Neural cell (in vitro differentiated cells): ENCODE results near the gene EMC7. TPM values are rescaled to one million over a fixed set of nuclear protein-coding genes. Genes with fewer than 3 reads are reported as not detected.

Experiments
- H2AFZ ChIP-seq: fragments of 200-600, 300-800 bp; sonication (generic), shearing (Covaris generic); 2 replicates; pipeline ENCODE4 v1.6.0; 2014; ENCODE audit warnings: low read depth, mild to moderate bottlenecking, antibody characterized with exemption, low read length, moderate library complexity
- H3F3A ChIP-seq: fragments of 200-600 bp; shearing (Covaris generic); 2 replicates; pipeline ENCODE4 v1.6.1; 2016; ENCODE audit warnings: mild to moderate bottlenecking, moderate library complexity, mixed read lengths, antibody characterized with exemption, low read length; ENCODE audit not compliant: insufficient read depth, poor library complexity, severe bottlenecking
- H3K27ac ChIP-seq: fragments of 200-600, 300-800 bp; sonication (generic), shearing (Covaris generic); 2 replicates; pipeline ENCODE4 v1.5.1; 2014; ENCODE audit warnings: mild to moderate bottlenecking, low read length, moderate library complexity
- H3K27me3 ChIP-seq: fragments of 300-800, 200-600 bp; sonication (generic), shearing (Covaris generic); 2 replicates; pipeline ENCODE4 v1.6.0; 2014; ENCODE audit warnings: mild to moderate bottlenecking, low read depth, low read length, moderate library complexity; ENCODE audit not compliant: insufficient read depth
- H3K36me3 ChIP-seq: fragments of 300-800, 200-600 bp; sonication (generic), shearing (Covaris generic); 2 replicates; pipeline ENCODE4 v1.5.1; 2014; ENCODE audit warnings: mild to moderate bottlenecking, antibody characterized with exemption, low read length, moderate library complexity; ENCODE audit not compliant: insufficient read depth
- H3K4me2 ChIP-seq: fragments of 300-800, 200-600 bp; sonication (generic), shearing (Covaris generic); 2 replicates; pipeline ENCODE4 v1.6.0; 2014; ENCODE audit warnings: mild to moderate bottlenecking, low read length
- H3K4me3 ChIP-seq: fragments of 300-800, 200-600 bp; sonication (generic), shearing (Covaris generic); 2 replicates; pipeline ENCODE4 v1.5.1; 2014; ENCODE audit warnings: mild to moderate bottlenecking, low read length, moderate library complexity
- H3K79me2 ChIP-seq: fragments of 200-600 bp; shearing (Covaris generic); replicated peaks from 2 replicates; pipeline ENCODE4 v1.6.0; 2014; ENCODE audit warnings: mild to moderate bottlenecking, low read length, moderate library complexity; ENCODE audit not compliant: insufficient read depth
- H3K9ac ChIP-seq: fragments of 300-800, 200-600 bp; sonication (generic), shearing (Covaris generic); 2 replicates; pipeline ENCODE4 v1.6.1; 2016; ENCODE audit warnings: mild to moderate bottlenecking, low read length, mixed read lengths
- H3K9me2 ChIP-seq: fragments of 200-600 bp; shearing (Covaris generic); 2 replicates; pipeline ENCODE4 v1.6.1; 2016; ENCODE audit warnings: mild to moderate bottlenecking, low read length, mixed read lengths; ENCODE audit not compliant: insufficient read depth
- H3K9me3 ChIP-seq: fragments of 200-600, 300-800 bp; sonication (generic), shearing (Covaris generic); 2 replicates; pipeline ENCODE4 v1.6.1; 2016; ENCODE audit warnings: mild to moderate bottlenecking, mixed run types, low read length, moderate library complexity, mixed read lengths
- H4K20me1 ChIP-seq: fragments of 200-600 bp; shearing (Covaris generic); 2 replicates; pipeline ENCODE4 v1.6.1; 2016; ENCODE audit warnings: mild to moderate bottlenecking, mixed run types; ENCODE audit not compliant: insufficient read depth
- EP300 ChIP-seq: fragments of 450-650 bp; conservative IDR thresholded peaks from 2 replicates; pipeline ENCODE4 v1.6.1; 2014; ENCODE audit warnings: antibody characterized with exemption, mild to moderate bottlenecking, moderate library complexity; ENCODE audit not compliant: poor library complexity, severe bottlenecking
- EZH2 ChIP-seq: fragments of 200-600, 300-800 bp; shearing (Covaris generic), sonication (generic); IDR thresholded peaks from 2 replicates; pipeline ENCODE4 v1.6.1; 2014; ENCODE audit warnings: antibody characterized with exemption, low read length, borderline replicate concordance, mild to moderate bottlenecking; ENCODE audit not compliant: insufficient read depth, poor library complexity, severe bottlenecking
- MXI1 ChIP-seq: fragments of 450-650 bp; conservative IDR thresholded peaks from 2 replicates; pipeline ENCODE4 v1.6.1; 2014; ENCODE audit warnings: antibody characterized with exemption, mild to moderate bottlenecking; ENCODE audit not compliant: poor library complexity, severe bottlenecking
- POLR2AphosphoS5 ChIP-seq: IDR thresholded peaks from 2 replicates; pipeline ENCODE4 v1.6.1; 2012
- RAD21 ChIP-seq: fragments of 450-650 bp; conservative IDR thresholded peaks from 2 replicates; pipeline ENCODE4 v1.6.1; 2014; ENCODE audit warnings: antibody characterized with exemption, mild to moderate bottlenecking, moderate library complexity
- SMC3 ChIP-seq: fragments of 450-650 bp; conservative IDR thresholded peaks from 2 replicates; pipeline ENCODE4 v1.6.1; 2014; ENCODE audit warnings: antibody characterized with exemption, mild to moderate bottlenecking, moderate library complexity; ENCODE audit not compliant: poor library complexity
- TAF1 ChIP-seq: IDR thresholded peaks from 2 replicates; pipeline ENCODE4 v1.6.1; 2012; ENCODE audit warnings: low read depth
- polyA plus RNA-seq: library from polyadenylated mRNA; depleted of rRNA; stranded (reverse); fragments of >200 nt; gene quantifications from 2 replicates; pipeline ENCODE4 v1.2.3, GENCODE V29; 2014
- TF ChIP-seq, protein P1 (sequence below): IDR thresholded peaks from 2 replicates; pipeline ENCODE4 v1.6.1; 2012; ENCODE audit warnings: borderline replicate concordance
- TF ChIP-seq, protein P2 (sequence below): fragments of 450-650 bp; IDR thresholded peaks from 2 replicates; pipeline ENCODE4 v1.5.1; 2014; ENCODE audit warnings: antibody characterized with exemption, mild to moderate bottlenecking, moderate library complexity; ENCODE audit not compliant: poor library complexity, severe bottlenecking

EMC7 gene
- polyA plus RNA-seq, 1 donor from 2014 or later: 65.7 TPM

DNA sequence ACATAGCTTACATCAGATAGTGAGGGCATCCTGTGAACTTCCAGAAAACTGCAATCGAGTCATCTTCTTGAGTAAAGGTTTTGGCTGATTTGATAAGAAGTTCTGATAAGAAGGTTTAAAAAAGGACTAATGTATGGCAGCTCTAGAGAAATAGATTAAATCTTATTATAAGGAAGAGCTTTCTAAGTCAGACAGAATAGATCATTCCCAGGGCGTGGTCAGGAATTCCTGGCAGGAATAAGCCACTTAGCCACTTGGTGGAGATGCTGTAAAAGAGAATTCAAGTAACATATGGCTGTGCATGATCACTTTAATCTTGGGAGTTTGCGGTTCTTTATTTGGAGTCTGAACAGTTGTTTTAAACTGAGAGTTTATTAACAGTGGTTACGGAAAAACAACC is 17.6 kb upstream of the EMC7 start:
- no peaks in the 10 kb centered on the region for H3K9me3 ChIP-seq
- H3K27ac ChIP-seq: no peak overlapping the region
- no peaks in the 10 kb centered on the region for H3F3A ChIP-seq
- H2AFZ ChIP-seq: no peak overlapping the region
- no peaks in the 10 kb centered on the region for H3K36me3 ChIP-seq
- TF ChIP-seq EZH2 (no peak), TAF1 (no peak), MXI1 (no peak), EP300 (no peak), POLR2AphosphoS5 (no peak), SMC3 (no peak), RAD21 (no peak)
- TF ChIP-seq, protein P1, sequence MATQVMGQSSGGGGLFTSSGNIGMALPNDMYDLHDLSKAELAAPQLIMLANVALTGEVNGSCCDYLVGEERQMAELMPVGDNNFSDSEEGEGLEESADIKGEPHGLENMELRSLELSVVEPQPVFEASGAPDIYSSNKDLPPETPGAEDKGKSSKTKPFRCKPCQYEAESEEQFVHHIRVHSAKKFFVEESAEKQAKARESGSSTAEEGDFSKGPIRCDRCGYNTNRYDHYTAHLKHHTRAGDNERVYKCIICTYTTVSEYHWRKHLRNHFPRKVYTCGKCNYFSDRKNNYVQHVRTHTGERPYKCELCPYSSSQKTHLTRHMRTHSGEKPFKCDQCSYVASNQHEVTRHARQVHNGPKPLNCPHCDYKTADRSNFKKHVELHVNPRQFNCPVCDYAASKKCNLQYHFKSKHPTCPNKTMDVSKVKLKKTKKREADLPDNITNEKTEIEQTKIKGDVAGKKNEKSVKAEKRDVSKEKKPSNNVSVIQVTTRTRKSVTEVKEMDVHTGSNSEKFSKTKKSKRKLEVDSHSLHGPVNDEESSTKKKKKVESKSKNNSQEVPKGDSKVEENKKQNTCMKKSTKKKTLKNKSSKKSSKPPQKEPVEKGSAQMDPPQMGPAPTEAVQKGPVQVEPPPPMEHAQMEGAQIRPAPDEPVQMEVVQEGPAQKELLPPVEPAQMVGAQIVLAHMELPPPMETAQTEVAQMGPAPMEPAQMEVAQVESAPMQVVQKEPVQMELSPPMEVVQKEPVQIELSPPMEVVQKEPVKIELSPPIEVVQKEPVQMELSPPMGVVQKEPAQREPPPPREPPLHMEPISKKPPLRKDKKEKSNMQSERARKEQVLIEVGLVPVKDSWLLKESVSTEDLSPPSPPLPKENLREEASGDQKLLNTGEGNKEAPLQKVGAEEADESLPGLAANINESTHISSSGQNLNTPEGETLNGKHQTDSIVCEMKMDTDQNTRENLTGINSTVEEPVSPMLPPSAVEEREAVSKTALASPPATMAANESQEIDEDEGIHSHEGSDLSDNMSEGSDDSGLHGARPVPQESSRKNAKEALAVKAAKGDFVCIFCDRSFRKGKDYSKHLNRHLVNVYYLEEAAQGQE: no peak
- TF ChIP-seq, protein P2, sequence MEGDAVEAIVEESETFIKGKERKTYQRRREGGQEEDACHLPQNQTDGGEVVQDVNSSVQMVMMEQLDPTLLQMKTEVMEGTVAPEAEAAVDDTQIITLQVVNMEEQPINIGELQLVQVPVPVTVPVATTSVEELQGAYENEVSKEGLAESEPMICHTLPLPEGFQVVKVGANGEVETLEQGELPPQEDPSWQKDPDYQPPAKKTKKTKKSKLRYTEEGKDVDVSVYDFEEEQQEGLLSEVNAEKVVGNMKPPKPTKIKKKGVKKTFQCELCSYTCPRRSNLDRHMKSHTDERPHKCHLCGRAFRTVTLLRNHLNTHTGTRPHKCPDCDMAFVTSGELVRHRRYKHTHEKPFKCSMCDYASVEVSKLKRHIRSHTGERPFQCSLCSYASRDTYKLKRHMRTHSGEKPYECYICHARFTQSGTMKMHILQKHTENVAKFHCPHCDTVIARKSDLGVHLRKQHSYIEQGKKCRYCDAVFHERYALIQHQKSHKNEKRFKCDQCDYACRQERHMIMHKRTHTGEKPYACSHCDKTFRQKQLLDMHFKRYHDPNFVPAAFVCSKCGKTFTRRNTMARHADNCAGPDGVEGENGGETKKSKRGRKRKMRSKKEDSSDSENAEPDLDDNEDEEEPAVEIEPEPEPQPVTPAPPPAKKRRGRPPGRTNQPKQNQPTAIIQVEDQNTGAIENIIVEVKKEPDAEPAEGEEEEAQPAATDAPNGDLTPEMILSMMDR: no peak
- H3K9ac ChIP-seq: no peak overlapping the region
- H3K4me2 ChIP-seq: no peak overlapping the region
- no peaks in the 10 kb centered on the region for H3K79me2 ChIP-seq
- no peaks in the 10 kb centered on the region for H3K9me2 ChIP-seq
- H3K4me3 ChIP-seq: no peak overlapping the region
- H3K27me3 ChIP-seq: no peaks in the 10 kb centered on the region
- H4K20me1 ChIP-seq: no peaks in the 10 kb centered on the region

DNA sequence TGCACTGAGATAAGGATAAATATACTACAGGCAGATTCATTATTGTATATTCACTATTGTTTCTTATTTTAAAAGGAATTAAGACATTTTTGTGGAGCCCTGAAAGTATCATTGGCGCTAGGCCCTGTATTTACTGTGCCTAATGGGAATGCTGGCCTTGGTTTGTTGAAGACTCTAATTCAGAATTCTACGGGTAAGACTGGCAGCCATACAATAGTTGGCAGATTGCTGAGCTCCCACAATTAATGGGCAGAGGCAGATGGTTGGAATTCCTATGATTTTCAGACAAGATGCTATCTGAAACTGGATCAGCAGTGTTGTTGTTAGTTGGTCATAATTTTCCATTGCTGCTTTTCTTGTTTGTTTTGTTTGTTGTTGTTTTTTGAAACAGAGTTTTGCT is 15.0 kb upstream of the EMC7 start:
- no peak overlapping the region for H2AFZ ChIP-seq
- H3K4me2 ChIP-seq: no peak overlapping the region
- H3K27ac ChIP-seq: no peak overlapping the region
- no peaks in the 10 kb centered on the region for H3K27me3 ChIP-seq
- H3K4me3 ChIP-seq: no peak overlapping the region
- no peaks in the 10 kb centered on the region for H3F3A ChIP-seq
- H4K20me1 ChIP-seq: no peaks in the 10 kb centered on the region
- no peaks in the 10 kb centered on the region for H3K9me3 ChIP-seq
- H3K9ac ChIP-seq: no peak overlapping the region
- no peaks in the 10 kb centered on the region for H3K36me3 ChIP-seq
- H3K9me2 ChIP-seq: no peaks in the 10 kb centered on the region
- TF ChIP-seq, protein P2: no peak
- TF ChIP-seq TAF1: no peak
- no peak for TF ChIP-seq MXI1
- TF ChIP-seq, protein P1: no peak
- no peak for TF ChIP-seq EZH2
- TF ChIP-seq POLR2AphosphoS5: no peak
- no peak for TF ChIP-seq EP300
- TF ChIP-seq SMC3: no peak
- TF ChIP-seq RAD21: no peak
- no peaks in the 10 kb centered on the region for H3K79me2 ChIP-seq
